ENCODE measurements around the gene DLGAP5. TPM values are rescaled to one million over a fixed set of nuclear protein-coding genes. Genes with fewer than 3 reads are reported as not detected.
A peak's percentile ranks its signal among the peaks of the same experiment; 100 is the strongest.

DLGAP5 gene
- total RNA-seq, 6 experiments from 2014 or later: 21.8 to 58.3 (median 52.5) TPM

DNA sequence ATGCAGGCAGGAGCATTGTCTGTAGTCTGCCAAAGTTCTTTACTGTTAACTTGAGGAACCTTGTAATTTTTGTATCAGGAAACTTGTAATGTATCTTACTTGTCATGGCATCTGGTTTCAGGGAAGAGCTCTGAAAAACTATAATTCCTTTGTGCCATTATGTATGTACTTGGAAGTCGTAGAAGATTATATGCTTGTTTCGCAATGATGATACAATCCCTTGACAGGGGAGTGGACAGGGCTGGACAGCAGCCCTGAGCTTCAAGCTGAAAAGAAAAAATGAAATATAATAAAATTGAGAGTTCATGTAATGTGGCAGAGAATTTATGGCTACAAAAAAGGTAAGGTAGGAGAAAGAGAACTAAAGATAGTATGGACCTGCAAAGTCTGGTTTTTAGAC is 7.4 kb upstream of the DLGAP5 start:
- no peaks in the 10 kb centered on the region for H3K9me3 Mint-ChIP-seq
- no peak overlapping the region for H3K27ac Mint-ChIP-seq
- no peaks in the 10 kb centered on the region for H3K4me1 Mint-ChIP-seq (ENCODE audit: low read depth)
- DNase-seq: no peak
- TF ChIP-seq, protein P1, sequence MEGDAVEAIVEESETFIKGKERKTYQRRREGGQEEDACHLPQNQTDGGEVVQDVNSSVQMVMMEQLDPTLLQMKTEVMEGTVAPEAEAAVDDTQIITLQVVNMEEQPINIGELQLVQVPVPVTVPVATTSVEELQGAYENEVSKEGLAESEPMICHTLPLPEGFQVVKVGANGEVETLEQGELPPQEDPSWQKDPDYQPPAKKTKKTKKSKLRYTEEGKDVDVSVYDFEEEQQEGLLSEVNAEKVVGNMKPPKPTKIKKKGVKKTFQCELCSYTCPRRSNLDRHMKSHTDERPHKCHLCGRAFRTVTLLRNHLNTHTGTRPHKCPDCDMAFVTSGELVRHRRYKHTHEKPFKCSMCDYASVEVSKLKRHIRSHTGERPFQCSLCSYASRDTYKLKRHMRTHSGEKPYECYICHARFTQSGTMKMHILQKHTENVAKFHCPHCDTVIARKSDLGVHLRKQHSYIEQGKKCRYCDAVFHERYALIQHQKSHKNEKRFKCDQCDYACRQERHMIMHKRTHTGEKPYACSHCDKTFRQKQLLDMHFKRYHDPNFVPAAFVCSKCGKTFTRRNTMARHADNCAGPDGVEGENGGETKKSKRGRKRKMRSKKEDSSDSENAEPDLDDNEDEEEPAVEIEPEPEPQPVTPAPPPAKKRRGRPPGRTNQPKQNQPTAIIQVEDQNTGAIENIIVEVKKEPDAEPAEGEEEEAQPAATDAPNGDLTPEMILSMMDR (IDR thresholded peaks at IDR 0.05): no peak
- H3K36me3 Mint-ChIP-seq (ENCODE audit: low read depth): no peaks in the 10 kb centered on the region
- peaks cover 4% of the 10 kb centered on the region; the same call in 1 of the 2 replicates for H3K27me3 Mint-ChIP-seq (ENCODE audit: insufficient read depth)
- no peak overlapping the region for H3K4me3 Mint-ChIP-seq

DNA sequence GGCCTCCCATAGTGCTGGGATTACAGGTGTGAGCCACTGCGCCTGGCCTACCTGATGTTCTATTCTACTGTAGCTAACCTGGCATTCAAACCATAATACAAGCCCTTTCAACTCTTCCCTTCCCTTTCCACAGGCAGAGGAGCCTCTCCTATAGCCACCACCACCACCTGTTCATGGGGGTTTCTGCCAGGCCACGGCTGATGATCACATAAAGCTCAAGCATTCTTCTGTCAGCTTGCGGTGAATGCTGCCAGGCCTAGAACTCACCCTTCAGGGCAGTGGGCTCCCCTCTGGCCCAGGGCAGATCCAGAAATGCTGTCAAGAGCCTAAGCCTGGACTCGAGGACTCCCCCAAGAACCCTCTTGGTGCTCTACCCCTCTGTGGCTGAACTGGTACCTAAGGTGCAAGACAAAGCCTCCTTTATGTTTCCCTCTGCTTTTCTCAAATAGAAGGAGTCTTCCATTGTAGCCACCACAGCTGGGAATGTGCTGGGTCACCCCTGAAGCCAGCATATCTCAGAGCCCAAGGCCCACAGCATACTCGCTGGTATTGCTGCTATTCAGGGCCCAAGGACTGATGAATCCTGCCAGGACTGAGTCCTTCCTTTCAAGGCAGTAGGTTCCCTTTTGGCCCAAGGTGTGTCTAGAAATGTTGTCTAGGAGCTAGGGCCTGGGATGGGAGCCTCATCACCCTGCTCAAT is 3.4 kb upstream of the DLGAP5 start:
- Mint-ChIP-seq H3K27ac (no peak overlapping the region), H3K4me3 (no peak overlapping the region), H3K27me3 (ENCODE audit: insufficient read depth) (peaks cover 3% of the 10 kb centered on the region), H3K4me1 (ENCODE audit: low read depth) (peaks cover 20% of the 10 kb centered on the region), H3K9me3 (no peaks in the 10 kb centered on the region), H3K36me3 (ENCODE audit: low read depth) (no peaks in the 10 kb centered on the region)
- DNase-seq: no peak
- TF ChIP-seq, protein P1 (IDR thresholded peaks at IDR 0.05): no peak

DNA sequence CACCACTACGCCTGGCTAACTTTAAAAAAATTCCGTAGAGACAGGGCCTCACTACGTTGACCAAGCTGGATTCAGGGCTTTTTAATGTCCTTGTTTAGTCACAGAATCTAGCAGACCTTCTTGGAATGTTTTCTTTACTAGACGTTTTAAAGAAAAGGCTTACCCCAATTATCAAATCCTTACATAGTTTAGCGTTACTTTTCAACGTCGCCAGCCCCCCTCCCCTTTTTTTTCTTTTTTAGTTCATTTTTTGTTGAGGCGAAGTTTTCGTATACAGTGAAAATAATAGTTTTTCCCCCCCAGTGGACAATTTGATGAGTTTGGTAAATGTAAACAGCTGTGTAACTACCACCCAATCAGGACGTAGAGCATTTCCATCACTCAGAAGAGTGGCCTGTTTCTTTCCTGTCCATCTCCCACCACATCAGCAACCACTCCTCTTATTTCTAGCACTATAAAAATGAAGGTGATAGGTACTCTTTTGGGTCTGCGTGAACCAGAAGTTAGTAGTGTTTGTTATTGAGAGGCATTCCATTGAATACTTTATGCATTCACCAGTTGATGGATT is 753 bp upstream of the DLGAP5 start:
- H3K4me3 Mint-ChIP-seq: peak overlapping the region; percentile 97
- TF ChIP-seq, protein P1 (IDR thresholded peaks at IDR 0.05): no peak
- peaks cover 43% of the 10 kb centered on the region for H3K4me1 Mint-ChIP-seq (ENCODE audit: low read depth)
- H3K36me3 Mint-ChIP-seq (ENCODE audit: low read depth): no peaks in the 10 kb centered on the region
- DNase-seq: no peak
- H3K9me3 Mint-ChIP-seq: no peaks in the 10 kb centered on the region
- H3K27me3 Mint-ChIP-seq (ENCODE audit: insufficient read depth): peaks cover 2% of the 10 kb centered on the region; the same call in 1 of the 2 replicates
- H3K27ac Mint-ChIP-seq: peak overlapping the region; percentile 88

DNA sequence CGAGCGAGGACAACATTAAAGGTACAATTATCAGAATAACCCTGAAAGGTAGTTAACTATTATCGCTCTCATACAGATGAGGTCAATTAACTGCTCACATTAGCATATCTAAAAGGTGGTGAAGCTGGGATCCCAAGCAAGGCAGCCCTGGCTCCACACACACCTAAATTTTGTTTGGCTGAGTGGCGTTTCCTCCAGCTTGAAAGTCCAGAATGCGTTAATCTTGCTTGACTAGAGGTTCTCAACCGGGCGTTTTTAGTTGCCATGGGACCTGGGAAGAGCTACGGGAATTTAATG is 531 bp downstream of the DLGAP5 start:
- peak overlapping the region; percentile 88 for H3K27ac Mint-ChIP-seq
- H3K9me3 Mint-ChIP-seq: no peaks in the 10 kb centered on the region
- peak overlapping the region; percentile 97 for H3K4me3 Mint-ChIP-seq
- no peak for DNase-seq
- TF ChIP-seq, protein P1 (IDR thresholded peaks at IDR 0.05): no peak
- H3K4me1 Mint-ChIP-seq (ENCODE audit: low read depth): peaks cover 43% of the 10 kb centered on the region
- peaks cover 2% of the 10 kb centered on the region; the same call in 1 of the 2 replicates for H3K27me3 Mint-ChIP-seq (ENCODE audit: insufficient read depth)
- H3K36me3 Mint-ChIP-seq (ENCODE audit: low read depth): 0 out of 2 replicates have a peak, but pooled peaks cover 6% of the 10 kb centered on the region

DNA sequence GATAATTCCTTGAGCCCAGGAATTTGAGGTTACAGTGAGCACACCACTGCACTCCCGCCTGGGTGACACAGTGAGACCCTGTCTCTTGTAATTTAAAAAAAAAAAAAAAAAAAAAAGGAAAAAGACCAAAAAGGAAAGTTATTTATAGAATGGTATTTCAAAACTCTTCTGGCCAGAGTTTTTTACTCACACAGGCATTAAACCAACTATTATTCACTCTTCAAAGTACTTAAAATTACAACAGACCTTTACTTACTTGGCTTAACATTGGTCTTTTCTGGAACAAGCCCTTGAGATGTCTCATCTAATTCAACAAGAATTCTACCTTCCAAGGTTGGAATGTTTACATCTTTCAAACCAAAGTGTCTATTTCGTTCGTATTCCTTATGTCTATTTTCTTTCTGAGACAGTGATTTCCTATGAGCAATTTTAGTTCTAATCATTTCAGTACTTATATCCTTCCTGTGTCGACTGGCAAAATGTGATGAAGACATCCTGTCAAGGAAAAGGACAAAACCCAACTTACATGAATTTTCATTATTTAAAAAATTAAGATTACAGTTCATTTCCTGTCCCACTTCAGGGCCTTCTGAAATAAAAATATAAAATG is 2.6 kb downstream of the DLGAP5 start:
- peaks cover 2% of the 10 kb centered on the region; the same call in 1 of the 2 replicates for H3K27me3 Mint-ChIP-seq (ENCODE audit: insufficient read depth)
- H3K4me1 Mint-ChIP-seq (ENCODE audit: low read depth): peaks cover 43% of the 10 kb centered on the region
- peak overlapping the region; percentile 2; the same call in 1 of the 2 replicates for H3K27ac Mint-ChIP-seq
- H3K4me3 Mint-ChIP-seq: peak overlapping the region; percentile 97
- DNase-seq: peak; percentile 24
- no peaks in the 10 kb centered on the region for H3K9me3 Mint-ChIP-seq
- H3K36me3 Mint-ChIP-seq (ENCODE audit: low read depth): 0 out of 2 replicates have a peak, but pooled peaks cover 6% of the 10 kb centered on the region
- TF ChIP-seq, protein P1 (IDR thresholded peaks at IDR 0.05): no peak
